GM10248 (cell line): ENCODE results near the gene ACTG1.

ENCODE experiments used
- CTCF ChIA-PET: fragments of 300-600 bp; sonication (Branson Sonifier 250); formaldehyde crosslinking; extraction: SDS; loops from one replicate; lab custom pipeline; 2021; ENCODE audit warnings: antibody characterized with exemption; lab: Yijun Ruan, JAX
- POLR2A ChIA-PET: fragments of 350-650 bp; sonication (Branson Sonifier 250); formaldehyde crosslinking; extraction: SDS; loops from one replicate; lab custom pipeline; 2020; ENCODE audit warnings: antibody characterized with exemption; lab: Yijun Ruan, JAX
- DNase-seq: peaks from one replicate; pipeline ENCODE4 v3.0.0; 2012; ENCODE audit errors: extremely low spot score
- TF ChIP-seq, protein P1 (sequence below): IDR thresholded peaks from 2 replicates; pipeline ENCODE4 v1.5.1; 2012; ENCODE audit warnings: mild to moderate bottlenecking, low read depth; ENCODE audit errors: extremely low read depth, missing control alignments, control extremely low read depth

Gene ACTG1

DNA sequence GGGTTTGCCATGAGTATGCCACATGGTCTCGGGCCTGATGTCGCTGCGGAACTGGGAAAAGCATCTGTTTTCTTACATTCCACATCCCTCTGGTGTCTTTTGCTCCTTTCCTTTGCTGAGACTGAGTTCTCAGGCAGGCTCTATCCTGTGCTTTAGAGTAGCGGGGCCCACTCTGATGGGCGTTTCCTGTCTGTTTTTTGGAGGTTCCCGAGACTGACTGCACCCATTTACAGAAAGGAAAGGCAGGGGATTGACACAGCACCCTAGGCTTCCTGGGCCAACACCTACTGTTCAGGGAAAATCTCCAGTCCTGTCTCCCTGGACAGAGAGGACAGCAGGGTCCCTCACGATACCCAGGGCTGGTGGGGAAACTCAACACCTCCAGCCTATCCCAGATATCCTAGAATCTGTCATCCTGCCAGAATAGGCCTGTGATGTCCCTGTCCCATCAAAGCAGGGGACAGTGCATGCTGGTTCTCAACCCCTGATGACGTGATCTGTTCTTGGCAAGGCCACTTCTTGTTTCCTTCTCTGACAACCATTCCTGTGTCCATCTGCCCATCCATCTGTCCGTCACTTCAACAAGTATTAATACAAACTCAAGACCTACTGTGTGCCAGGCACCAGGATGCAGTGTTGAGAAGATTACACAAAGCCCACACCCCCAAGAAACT, 42.2 kb downstream of the ACTG1 start:
- CTCF ChIA-PET, result no interaction called here
- no peak for DNase-seq
- POLR2A ChIA-PET, result no interaction called here
- TF ChIP-seq, protein P1, sequence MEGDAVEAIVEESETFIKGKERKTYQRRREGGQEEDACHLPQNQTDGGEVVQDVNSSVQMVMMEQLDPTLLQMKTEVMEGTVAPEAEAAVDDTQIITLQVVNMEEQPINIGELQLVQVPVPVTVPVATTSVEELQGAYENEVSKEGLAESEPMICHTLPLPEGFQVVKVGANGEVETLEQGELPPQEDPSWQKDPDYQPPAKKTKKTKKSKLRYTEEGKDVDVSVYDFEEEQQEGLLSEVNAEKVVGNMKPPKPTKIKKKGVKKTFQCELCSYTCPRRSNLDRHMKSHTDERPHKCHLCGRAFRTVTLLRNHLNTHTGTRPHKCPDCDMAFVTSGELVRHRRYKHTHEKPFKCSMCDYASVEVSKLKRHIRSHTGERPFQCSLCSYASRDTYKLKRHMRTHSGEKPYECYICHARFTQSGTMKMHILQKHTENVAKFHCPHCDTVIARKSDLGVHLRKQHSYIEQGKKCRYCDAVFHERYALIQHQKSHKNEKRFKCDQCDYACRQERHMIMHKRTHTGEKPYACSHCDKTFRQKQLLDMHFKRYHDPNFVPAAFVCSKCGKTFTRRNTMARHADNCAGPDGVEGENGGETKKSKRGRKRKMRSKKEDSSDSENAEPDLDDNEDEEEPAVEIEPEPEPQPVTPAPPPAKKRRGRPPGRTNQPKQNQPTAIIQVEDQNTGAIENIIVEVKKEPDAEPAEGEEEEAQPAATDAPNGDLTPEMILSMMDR, result no peak

DNA sequence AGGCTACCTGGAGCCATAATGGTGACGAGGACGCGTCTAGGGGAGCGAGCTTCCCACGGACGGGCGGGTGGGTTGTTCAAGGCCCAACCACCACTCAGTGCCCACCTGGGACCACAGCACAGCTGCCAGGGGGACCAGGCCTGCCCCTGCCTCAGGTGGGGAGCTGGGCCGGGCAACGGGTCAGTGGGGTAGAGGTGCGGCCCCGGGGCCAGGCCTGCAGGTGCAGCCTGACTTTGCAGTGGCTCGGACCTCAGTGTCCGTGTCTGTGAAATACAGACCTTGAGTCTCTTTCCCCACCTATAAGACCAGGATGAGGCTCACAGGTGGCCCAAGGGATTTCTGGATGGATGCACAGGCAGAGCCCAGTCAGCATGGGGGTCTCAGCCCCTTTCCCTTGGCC, 43.3 kb downstream of the ACTG1 start:
- no peak for DNase-seq
- TF ChIP-seq, protein P1, result no peak
- ChIA-PET POLR2A (no interaction called here), CTCF (no interaction called here)

GRCh38 chr17:81468770-81469121, 43.9 kb downstream of the ACTG1 start:
- ChIA-PET CTCF (no interaction called here), POLR2A (no interaction called here)
- TF ChIP-seq, protein P1, result no peak
- no peak for DNase-seq

- CTCF ChIA-PET, result no interaction called here
- POLR2A ChIA-PET, result no interaction called here
- TF ChIP-seq, protein P1, result no peak
- DNase-seq, result no peak
Measured at GRCh38 chr17:81468111-81468769, 44.4 kb downstream of the ACTG1 start.

DNA sequence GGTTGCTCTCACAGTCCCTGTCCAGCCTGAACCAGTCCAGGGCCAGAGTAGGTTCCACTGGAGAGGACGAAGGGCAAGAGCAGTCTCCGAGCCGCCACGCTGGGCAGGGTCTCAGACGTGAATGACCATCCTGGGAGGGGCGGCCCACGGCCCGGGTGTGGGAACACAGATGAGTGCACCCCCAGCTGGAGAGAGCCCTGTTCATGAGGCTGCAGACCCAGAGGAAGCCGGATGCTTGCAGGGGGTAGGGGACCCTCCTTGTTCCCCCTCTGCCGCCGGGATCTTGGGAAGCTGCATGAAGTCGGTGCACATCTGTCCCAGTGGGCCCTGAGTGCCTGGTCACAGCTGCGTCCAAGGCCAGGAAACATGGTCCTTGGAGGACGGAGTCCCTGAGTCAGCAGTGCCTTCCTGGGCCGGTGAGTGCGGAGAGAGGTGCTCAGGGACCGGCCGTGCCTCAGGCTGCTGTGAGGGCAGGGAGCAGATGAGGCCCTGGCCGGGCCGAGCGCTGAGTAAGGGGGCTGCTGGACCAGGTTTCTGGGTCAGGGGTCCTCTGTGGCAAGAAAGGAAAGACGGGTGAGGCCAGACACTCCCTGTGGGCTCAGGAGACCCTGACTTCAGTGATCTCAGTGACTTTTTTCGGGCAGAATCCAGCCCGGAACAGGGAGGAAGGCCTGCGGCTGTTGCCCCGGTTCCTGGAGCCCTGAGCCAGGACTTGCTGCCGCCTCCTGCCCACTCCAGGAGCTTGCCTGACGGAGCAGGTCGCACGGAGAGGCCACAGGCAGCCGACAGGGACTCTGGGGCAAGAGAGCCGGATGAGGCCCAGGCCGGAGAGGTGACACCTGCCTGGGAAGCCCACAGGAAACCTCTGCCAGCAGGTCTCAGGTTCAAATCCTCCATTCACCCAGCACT, 45.8 kb downstream of the ACTG1 start:
- no peak for DNase-seq
- TF ChIP-seq, protein P1, result no peak
- POLR2A ChIA-PET, result no interaction called here
- CTCF ChIA-PET, result no interaction called here

- DNase-seq, result no peak
- CTCF ChIA-PET, result no interaction called here
- POLR2A ChIA-PET, result no interaction called here
- TF ChIP-seq, protein P1, result no peak
Measured at GRCh38 chr17:81465910-81466309, 46.7 kb downstream of the ACTG1 start.
